SK-N-SH treated with all-trans-retinoic acid at 6 μM for 48 hours (cell line): ENCODE results near the gene RO60.

Experiments used
- ARNTL ChIP-seq: fragments of 450-650 bp; formaldehyde crosslinking; IDR thresholded peaks from 2 replicates; pipeline ENCODE4 v1.5.0; 2020; ENCODE audit warnings: low read depth, mild to moderate bottlenecking, moderate library complexity, borderline replicate concordance
- CREB5 ChIP-seq: fragments of 250-450 bp; sonication (Bioruptor Pico); IDR thresholded peaks from 2 replicates; pipeline ENCODE4 v1.5.1; 2020; ENCODE audit warnings: low read depth, mild to moderate bottlenecking, moderate library complexity
- OSR1 ChIP-seq: fragments of 250-450 bp; sonication (Bioruptor Pico); IDR thresholded peaks from 2 replicates; pipeline ENCODE4 v1.8.0; 2022; ENCODE audit warnings: moderate library complexity, mild to moderate bottlenecking, inconsistent platforms
- PATZ1 ChIP-seq: fragments of 250-450 bp; sonication (Bioruptor Pico); IDR thresholded peaks from 2 replicates; pipeline ENCODE4 v1.8.0; 2020; ENCODE audit warnings: mild to moderate bottlenecking, moderate library complexity, borderline replicate concordance
- POU6F1 ChIP-seq: fragments of 250-450 bp; sonication (Bioruptor Pico); IDR thresholded peaks from 2 replicates; pipeline ENCODE4 v1.8.0; 2021; ENCODE audit warnings: low read depth, mild to moderate bottlenecking, moderate library complexity, borderline replicate concordance
- PPARA ChIP-seq: fragments of 250-450 bp; sonication (Bioruptor Pico); IDR thresholded peaks from 2 replicates; pipeline ENCODE4 v1.5.0; 2020; ENCODE audit warnings: mild to moderate bottlenecking, borderline replicate concordance
- ZNF8 ChIP-seq: fragments of 450-650 bp; formaldehyde crosslinking; IDR thresholded peaks from 2 replicates; pipeline ENCODE4 v1.5.0; 2020; ENCODE audit warnings: mild to moderate bottlenecking, moderate library complexity

- TF ChIP-seq CREB5 (CRISPR knock-in tag) (no peak), PPARA (no peak), ZNF8 (CRISPR knock-in tag) (no peak), ARNTL (CRISPR knock-in tag) (no peak), POU6F1 (CRISPR knock-in tag) (no peak), PATZ1 (CRISPR knock-in tag) (no peak), OSR1 (CRISPR knock-in tag) (no peak)
Measured at GRCh38 chr1:193060115-193060403, 647 bp downstream of the RO60 start.
